Motor neuron (in vitro differentiated cells): ENCODE measurements around the gene CD101. TPM values are rescaled to one million over a fixed set of nuclear protein-coding genes. Genes with fewer than 3 reads are reported as not detected.

ENCODE experiments used
- ATAC-seq, 8 experiments: fragments of 200-7000 bp; cut with Tn5 transposase; replicated peaks in 6 of 8; 2 replicates each; pipeline ENCODE4 v1.8.0; 2021; ENCODE audit warnings: mild to moderate bottlenecking in 8 of 8, moderate library complexity in 8 of 8
- H3K27ac ChIP-seq, 2 donors: fragments of 250-450 bp; sonication (Bioruptor Pico); 2 replicates each; pipeline ENCODE4 v1.9.0; 2021; ENCODE audit warnings: antibody characterized with exemption in 2 of 2, mild to moderate bottlenecking in 2 of 2, moderate library complexity in 1 of 2
- H3K4me1 ChIP-seq, 2 donors: fragments of 250-450 bp; sonication (Bioruptor Pico); replicated peaks in 1 of 2; 2 replicates each; pipeline ENCODE4 v1.6.1; 2021; ENCODE audit warnings: antibody characterized with exemption in 2 of 2, mild to moderate bottlenecking in 2 of 2, moderate library complexity in 1 of 2
- H3K4me3 ChIP-seq, 5 donors: fragments of 250-450 bp; sonication (Bioruptor Pico); 2 replicates each; pipeline ENCODE4 v1.9.0; 2021; ENCODE audit warnings: antibody characterized with exemption in 5 of 5, mild to moderate bottlenecking in 5 of 5, moderate library complexity in 4 of 5
- whole genome bisulfite sequencing, 10 experiments: fragments of 450-650 bp; shearing (Covaris generic); methylation state at CpG; one replicate each; pipeline ENCODE4 v1.0.0; 2022; 5-methylcytosine and 5-hydroxymethylcytosine counted together
- in situ Hi-C, 9 experiments: fragments of 400-800 bp; cut with MboI; loops; one replicate each; pipeline ENCODE4 v1.15.0; 2021; ENCODE audit warnings: low sequenced_read_pairs in 9 of 9, low pct_unique_long_range_greater_than_20kb in 2 of 9; ENCODE audit not compliant: unreplicated experiment in 9 of 9
- total RNA-seq, 8 experiments: library from RNA; unstranded; fragments of 300-600 nt; gene quantifications; 2 replicates each; pipeline versions ENCODE4 v1.2.3 to v1.2.4, GENCODE V29; 2022

CD101 gene, protein sequence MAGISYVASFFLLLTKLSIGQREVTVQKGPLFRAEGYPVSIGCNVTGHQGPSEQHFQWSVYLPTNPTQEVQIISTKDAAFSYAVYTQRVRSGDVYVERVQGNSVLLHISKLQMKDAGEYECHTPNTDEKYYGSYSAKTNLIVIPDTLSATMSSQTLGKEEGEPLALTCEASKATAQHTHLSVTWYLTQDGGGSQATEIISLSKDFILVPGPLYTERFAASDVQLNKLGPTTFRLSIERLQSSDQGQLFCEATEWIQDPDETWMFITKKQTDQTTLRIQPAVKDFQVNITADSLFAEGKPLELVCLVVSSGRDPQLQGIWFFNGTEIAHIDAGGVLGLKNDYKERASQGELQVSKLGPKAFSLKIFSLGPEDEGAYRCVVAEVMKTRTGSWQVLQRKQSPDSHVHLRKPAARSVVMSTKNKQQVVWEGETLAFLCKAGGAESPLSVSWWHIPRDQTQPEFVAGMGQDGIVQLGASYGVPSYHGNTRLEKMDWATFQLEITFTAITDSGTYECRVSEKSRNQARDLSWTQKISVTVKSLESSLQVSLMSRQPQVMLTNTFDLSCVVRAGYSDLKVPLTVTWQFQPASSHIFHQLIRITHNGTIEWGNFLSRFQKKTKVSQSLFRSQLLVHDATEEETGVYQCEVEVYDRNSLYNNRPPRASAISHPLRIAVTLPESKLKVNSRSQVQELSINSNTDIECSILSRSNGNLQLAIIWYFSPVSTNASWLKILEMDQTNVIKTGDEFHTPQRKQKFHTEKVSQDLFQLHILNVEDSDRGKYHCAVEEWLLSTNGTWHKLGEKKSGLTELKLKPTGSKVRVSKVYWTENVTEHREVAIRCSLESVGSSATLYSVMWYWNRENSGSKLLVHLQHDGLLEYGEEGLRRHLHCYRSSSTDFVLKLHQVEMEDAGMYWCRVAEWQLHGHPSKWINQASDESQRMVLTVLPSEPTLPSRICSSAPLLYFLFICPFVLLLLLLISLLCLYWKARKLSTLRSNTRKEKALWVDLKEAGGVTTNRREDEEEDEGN
- 1 to 10 TPM in 6 of 8 experiments, under 1 TPM in 2; 0.27 to 4.8 (median 1.9) TPM for total RNA-seq

DNA sequence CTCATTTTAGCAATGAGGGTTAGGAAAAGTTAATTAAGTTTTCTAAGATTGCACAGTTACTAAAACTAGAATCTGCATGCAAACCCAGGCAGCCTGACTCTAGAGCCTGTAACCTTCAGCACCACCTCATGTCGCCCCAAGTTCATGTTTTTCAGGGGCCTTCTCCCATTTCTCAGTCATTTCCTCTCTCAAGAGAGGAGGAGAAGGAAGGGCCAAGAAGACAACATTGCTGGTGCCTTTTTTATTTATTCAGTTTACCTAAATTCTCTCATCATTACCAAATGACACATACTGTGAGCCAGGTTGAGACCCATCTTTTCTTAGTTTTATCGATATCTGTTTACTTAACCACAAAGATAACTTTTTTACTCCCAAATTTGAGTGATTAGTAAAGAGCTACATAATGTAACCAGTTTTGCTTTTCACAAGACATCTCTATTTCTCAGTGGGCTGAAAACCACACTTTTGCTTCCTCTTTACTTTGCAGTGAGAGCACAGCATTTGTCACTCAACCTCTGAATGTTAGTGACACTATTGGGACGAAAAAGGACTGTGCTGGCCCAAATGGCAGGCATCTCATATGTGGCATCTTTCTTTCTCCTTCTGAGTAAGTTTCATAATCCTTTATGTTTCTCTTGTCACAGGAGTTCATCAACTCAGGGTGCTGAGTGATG lies at the start of gene CD101:
Gene CD101 (plus strand): TSS at position 507 of the 674 bp plus-strand sequence. CDS start 58 bp downstream, at position 565.
- WGBS, 10 experiments, result 75 to 100% (median 99%) methylated on average over 1 to 3 of the region's 3 CpGs

DNA sequence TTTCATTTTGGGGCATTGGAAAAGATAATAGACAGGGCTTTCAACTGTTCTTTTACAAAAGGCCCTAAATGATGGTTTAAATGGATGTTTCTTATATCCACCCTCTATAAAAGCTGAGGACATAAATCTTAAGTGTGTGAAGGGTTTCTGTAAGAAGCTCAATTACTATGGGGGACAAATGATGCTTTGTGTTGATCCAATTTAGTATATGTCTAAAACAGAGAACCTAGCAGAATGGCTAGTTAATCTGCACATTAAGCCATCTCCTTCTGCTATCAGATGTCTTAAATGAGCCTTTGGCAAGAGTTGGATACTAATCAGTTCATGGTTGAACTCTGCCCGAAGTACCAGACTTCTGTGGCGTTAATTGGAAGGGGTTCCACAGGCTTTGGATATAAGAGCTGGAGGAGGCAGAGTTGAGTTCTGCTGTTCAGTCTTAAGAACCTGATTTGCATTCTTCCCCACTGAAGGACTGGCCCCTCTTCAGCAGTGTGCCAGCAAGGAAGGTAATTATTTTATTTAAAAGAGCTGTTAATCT lies 48.8 kb upstream of the CD101 start:
- in situ Hi-C loops, result no loop called here
- H3K4me1 ChIP-seq, result peaks cover 56 to 59% of the 10 kb centered on the region in 2 donors
- ATAC-seq, result no peak
- H3K4me3 ChIP-seq, result no peak overlapping the region
- WGBS, 10 experiments, result 62 to 100% (median 87%) methylated on average over 1 to 2 of the region's 2 CpGs; no CpG with 5 or more reads in 4 of the 10 experiments
- H3K27ac ChIP-seq, result no peak overlapping the region

More for the DNA sequence above, at the start of gene CD101:
- in situ Hi-C loops, result no loop called here
- no peak for ATAC-seq
- H3K4me1 ChIP-seq, result peaks cover 13 to 17% of the 10 kb centered on the region in 2 donors
- H3K27ac ChIP-seq, result no peak within 1 kb of the TSS
- no peak within 1 kb of the TSS for H3K4me3 ChIP-seq

DNA sequence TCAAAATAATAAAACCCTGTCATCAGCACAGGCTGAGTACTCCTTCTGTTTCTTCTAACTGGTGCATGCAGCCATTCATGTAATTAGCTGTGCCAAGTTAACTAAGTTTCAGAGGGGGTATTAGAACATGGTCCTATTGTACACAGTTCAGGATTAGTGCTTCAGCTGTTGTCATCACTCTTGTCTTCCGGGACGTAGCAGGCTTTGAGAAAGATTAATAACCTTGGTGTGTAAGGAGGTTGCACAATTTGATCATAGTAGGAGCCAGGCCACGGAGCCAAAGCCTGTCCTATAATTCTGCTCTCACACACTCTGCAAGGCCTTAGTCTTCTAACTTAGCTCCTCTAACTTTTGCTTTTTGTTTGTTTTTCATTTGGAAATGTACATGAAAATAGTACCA lies 47.1 kb upstream of the CD101 start:
- in situ Hi-C loops, result no loop called here
- no peak overlapping the region for H3K27ac ChIP-seq
- peaks cover 45 to 48% of the 10 kb centered on the region in 2 donors for H3K4me1 ChIP-seq
- H3K4me3 ChIP-seq, result no peak overlapping the region
- WGBS, 10 experiments, result 16 to 100% (median 37%) methylated on average over 1 to 3 of the region's 3 CpGs; no CpG with 5 or more reads in 1 of the 10 experiments
- peak in 6 of 8 experiments; percentile 3 to 77 (median 54) for ATAC-seq

DNA sequence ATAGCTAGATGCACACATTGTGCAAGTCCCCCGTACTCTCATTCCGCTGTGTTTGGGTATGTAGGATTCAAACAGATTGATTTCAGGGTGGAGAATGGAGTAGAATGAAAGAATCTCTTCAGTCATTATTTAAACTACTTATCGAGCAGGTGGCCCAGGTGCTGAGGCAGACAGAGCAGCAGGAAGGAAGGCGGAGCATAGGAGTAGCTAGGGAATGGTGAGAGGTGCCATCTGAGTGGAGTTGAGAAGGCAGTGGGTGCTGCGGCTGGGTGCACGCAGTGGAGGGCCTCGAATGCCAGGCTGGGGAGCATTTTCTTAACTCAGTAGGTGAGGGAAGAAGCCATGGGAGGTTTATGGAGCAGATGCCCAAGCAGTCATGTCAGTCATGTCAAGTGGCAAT lies 45.2 kb upstream of the CD101 start:
- peaks cover 26 to 29% of the 10 kb centered on the region in 2 donors for H3K4me1 ChIP-seq
- in situ Hi-C loops, result no loop called here
- no peak overlapping the region for H3K27ac ChIP-seq
- H3K4me3 ChIP-seq, result no peak overlapping the region
- no peak for ATAC-seq
- 80 to 100% (median 100%) methylated on average over 1 to 7 of the region's 7 CpGs; no CpG with 5 or more reads in 1 of the 10 experiments for WGBS, 10 experiments

DNA sequence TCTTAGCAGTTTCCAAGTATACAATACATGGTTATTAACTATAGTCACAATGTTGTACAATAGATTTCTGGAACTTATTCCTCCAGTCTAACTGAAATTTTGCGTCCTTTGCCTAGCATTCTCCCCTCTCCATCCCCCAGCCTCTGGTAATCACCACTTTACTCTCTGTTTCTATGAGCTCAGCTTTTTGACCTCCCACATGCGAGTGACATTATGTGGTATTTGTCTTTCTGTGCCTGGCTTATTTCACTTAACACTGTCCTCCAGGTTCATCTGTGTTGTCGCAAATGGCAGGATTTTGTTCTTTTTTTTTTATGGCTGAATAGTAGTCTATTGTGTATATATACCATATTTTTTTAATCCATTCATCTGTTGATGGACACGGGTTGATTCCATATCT lies 43.9 kb upstream of the CD101 start:
- 40 to 100% (median 94%) methylated on average over 1 to 4 of the region's 4 CpGs; no CpG with 5 or more reads in 2 of the 10 experiments for WGBS, 10 experiments

DNA sequence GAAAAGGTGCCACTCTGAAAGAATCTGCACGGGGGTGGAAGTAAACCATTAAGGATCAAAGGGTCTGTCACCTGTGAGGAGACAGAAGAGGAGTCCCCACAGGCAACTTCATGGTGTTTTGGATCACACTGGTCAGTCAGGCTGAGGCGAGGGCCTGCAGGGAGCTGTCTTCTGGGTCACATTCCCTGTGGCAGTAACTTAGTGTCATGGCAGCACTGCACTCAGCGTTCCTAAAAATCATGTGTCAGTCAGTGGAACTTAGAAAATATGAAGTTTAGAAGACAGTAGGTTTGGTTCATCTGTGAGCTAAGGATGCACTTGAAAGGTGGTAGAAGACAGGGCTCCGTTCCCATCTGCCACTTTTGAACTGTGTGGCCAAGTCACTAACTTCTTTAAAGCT lies 43.5 kb upstream of the CD101 start:
- in situ Hi-C loops, result no loop called here
- 81 to 100% (median 92%) methylated on average over 1 to 4 of the region's 4 CpGs; no CpG with 5 or more reads in 2 of the 10 experiments for WGBS, 10 experiments
- no peak for ATAC-seq

More for the DNA sequence above, 43.9 kb upstream of the CD101 start:
- ATAC-seq, result peak in 1 of 8 experiments; percentile 38
- in situ Hi-C loops, result no loop called here
- peaks cover 20 to 21% of the 10 kb centered on the region in 2 donors for H3K4me1 ChIP-seq
- H3K27ac ChIP-seq, result no peak overlapping the region
- no peak overlapping the region for H3K4me3 ChIP-seq

DNA sequence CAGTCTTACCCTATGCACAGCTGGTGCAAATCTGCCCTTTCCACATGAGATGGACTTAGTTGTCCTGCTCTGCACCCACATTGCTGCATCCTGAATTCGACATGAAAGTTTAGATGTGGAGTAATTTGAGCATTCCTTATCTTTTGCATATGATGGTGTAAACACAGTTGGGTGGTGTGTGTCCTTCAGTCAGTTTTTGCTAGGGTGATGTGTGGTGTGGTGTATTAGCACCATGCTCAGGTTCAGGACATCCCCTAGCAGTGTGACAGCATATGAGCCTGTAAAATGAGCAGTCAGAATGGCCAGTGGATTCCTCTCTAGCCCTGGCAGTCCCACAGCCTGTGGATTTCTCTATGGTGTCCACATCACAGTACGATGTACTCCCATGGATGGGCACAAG lies 42.6 kb upstream of the CD101 start:
- in situ Hi-C loops, result no loop called here
- ATAC-seq, result peak in 2 of 8 experiments; percentile 54 to 65
- no peak overlapping the region for H3K27ac ChIP-seq
- H3K4me3 ChIP-seq, result no peak overlapping the region
- H3K4me1 ChIP-seq, result peaks cover 9 to 11% of the 10 kb centered on the region in 2 donors
- 80 to 100% (median 89%) methylated on average over 1 to 2 of the region's 2 CpGs; no CpG with 5 or more reads in 2 of the 10 experiments for WGBS, 10 experiments

More for the DNA sequence above, 43.5 kb upstream of the CD101 start:
- H3K27ac ChIP-seq, result no peak overlapping the region
- H3K4me3 ChIP-seq, result no peak overlapping the region
- H3K4me1 ChIP-seq, result peaks cover 16% of the 10 kb centered on the region in 2 donors

DNA sequence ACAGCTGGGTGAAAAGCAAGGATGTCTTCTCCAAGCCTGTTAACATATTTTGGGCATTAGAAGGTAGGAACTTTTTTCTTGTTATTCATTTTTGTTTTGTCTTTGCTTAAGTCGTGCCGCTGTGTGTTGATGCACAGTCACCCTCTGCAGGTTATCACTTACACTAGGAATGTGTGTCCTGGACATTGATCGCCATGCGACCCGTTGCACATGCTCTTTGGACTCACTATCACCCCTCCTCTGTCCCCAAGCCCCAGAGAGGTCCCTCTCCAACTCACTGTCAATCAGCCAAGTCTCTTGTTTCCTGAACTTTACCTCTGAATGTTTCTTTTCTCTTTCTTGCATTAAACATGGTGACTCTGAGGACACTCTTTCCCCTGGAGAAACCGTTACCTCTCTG lies 40.0 kb upstream of the CD101 start:
- 95 to 100% (median 100%) methylated on average over 2 to 6 of the region's 6 CpGs; no CpG with 5 or more reads in 1 of the 10 experiments for WGBS, 10 experiments
- Histone ChIP-seq H3K4me1 (no peaks in the 10 kb centered on the region), H3K27ac (no peak overlapping the region), H3K4me3 (no peak overlapping the region)
- no peak for ATAC-seq
- in situ Hi-C loops, result no loop called here

DNA sequence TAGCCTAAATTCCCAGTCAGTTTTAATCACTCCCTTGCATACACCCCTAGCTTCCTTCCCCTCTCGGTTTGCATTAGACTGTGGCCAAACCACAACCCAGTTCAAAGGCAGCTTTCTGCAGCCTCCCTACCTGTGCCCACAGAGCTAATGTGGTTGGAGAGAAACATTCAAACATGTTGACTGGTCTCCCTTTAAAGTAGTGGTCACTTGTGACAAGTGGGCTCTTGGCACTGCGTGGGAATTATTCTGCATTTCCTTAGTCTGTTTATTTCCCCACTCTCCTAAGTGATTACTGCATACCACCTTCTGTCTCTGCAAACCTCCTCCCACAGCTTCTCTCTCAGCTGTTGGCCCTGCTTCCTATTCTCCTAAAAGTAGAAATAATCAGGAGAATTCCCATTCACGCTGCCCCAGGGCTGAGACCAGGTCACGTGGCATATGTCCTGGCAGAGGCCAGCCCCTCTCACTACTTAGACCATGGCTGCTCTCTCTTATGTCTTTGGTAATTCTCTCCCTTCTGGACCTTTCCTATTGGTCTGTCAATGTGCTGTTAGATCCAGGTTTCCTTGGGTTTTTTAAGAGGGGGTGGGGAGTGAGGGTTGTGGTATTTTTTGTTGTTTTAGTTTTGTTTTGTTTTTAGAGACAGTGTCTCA lies 38.4 kb upstream of the CD101 start:
- Histone ChIP-seq H3K4me3 (no peak overlapping the region), H3K27ac (no peak overlapping the region), H3K4me1 (no peaks in the 10 kb centered on the region)
- WGBS, 10 experiments, result 60 to 95% (median 94%) methylated on average over 1 to 4 of the region's 4 CpGs; no CpG with 5 or more reads in 4 of the 10 experiments
- in situ Hi-C loops, result no loop called here
- ATAC-seq, result no peak

DNA sequence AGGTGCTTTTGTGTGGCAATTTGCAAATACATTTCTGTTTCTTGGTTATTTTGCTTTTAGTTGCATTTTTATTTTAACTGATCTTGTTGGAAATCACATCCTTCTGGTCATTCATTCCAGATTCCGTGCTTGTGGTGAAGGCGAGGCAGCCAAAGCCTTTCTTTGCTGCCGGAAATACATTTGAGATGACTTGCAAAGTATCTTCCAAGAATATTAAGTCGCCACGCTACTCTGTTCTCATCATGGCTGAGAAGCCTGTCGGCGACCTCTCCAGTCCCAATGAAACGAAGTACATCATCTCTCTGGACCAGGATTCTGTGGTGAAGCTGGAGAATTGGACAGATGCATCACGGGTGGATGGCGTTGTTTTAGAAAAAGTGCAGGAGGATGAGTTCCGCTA lies 34.8 kb upstream of the CD101 start:
- Histone ChIP-seq H3K4me3 (no peak overlapping the region), H3K4me1 (peaks cover 0 to 4% of the 10 kb centered on the region in 2 donors), H3K27ac (no peak overlapping the region)
- WGBS, 10 experiments, result 20 to 98% (median 95%) methylated on average over 1 to 11 of the region's 11 CpGs
- in situ Hi-C loops, result no loop called here
- no peak for ATAC-seq

DNA sequence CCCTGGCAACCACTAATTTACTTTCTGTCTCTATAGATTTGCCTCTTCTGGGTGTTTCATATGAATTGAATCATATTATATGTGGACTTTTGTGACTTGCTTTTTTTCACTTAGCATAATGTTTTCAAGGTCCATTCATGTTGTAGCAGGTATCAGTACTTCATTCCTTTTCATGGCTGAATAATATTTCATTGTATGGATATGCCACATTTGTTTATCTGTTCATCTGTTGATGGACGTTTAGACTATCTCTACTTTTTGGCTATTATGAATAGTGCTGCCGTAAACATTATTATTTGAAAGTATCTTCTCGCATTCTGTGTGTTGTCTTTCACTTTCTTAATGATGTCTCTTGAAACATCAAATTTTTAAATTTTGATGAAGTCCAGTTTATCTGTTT lies 32.8 kb upstream of the CD101 start:
- peaks cover 4 to 5% of the 10 kb centered on the region in 2 donors for H3K4me1 ChIP-seq
- ATAC-seq, result no peak
- H3K27ac ChIP-seq, result no peak overlapping the region
- H3K4me3 ChIP-seq, result no peak overlapping the region
- in situ Hi-C loops, result no loop called here
- 77 to 100% (median 93%) methylated on average over 2 to 3 of the region's 3 CpGs for WGBS, 10 experiments
